ENCODE measurements around the gene TMEM51.

The TMEM51 gene

GRCh38 chr1:15153184-15153841 is at the start of gene TMEM51:
Gene TMEM51, plus strand, starts transcription at chr1:15153747. Its CDS starts 61,341 bp downstream, at chr1:15215088.
- no peak for DNase-seq (ENCODE audit: low read depth in 3 of 3)

GRCh38 chr1:15103906-15104305 is 49.6 kb upstream of the TMEM51 start:
- DNase-seq (ENCODE audit: low read depth in 3 of 3), result no peak

GRCh38 chr1:15104768-15105167 is 48.8 kb upstream of the TMEM51 start:
- DNase-seq (ENCODE audit: low read depth in 3 of 3), result no peak

GRCh38 chr1:15106608-15107007 is 46.9 kb upstream of the TMEM51 start:
- DNase-seq (ENCODE audit: low read depth in 3 of 3), result no peak

GRCh38 chr1:15107058-15107687 is 46.4 kb upstream of the TMEM51 start:
- DNase-seq (ENCODE audit: low read depth in 3 of 3), result no peak

GRCh38 chr1:15107911-15108310 is 45.6 kb upstream of the TMEM51 start:
- DNase-seq (ENCODE audit: low read depth in 3 of 3), result no peak

GRCh38 chr1:15110128-15110866 is 43.2 kb upstream of the TMEM51 start:
- DNase-seq (ENCODE audit: low read depth in 3 of 3), result no peak

- DNase-seq (ENCODE audit: low read depth in 3 of 3), result no peak
Observed at GRCh38 chr1:15110867-15111230, 42.7 kb upstream of the TMEM51 start.

GRCh38 chr1:15113146-15113545 is 40.4 kb upstream of the TMEM51 start:
- no peak for DNase-seq (ENCODE audit: low read depth in 3 of 3)

GRCh38 chr1:15114884-15115283 is 38.7 kb upstream of the TMEM51 start:
- DNase-seq (ENCODE audit: low read depth in 3 of 3), result no peak

GRCh38 chr1:15115542-15116330 is 37.8 kb upstream of the TMEM51 start:
- DNase-seq (ENCODE audit: low read depth in 3 of 3), result no peak

GRCh38 chr1:15116966-15117365 is 36.6 kb upstream of the TMEM51 start:
- no peak for DNase-seq (ENCODE audit: low read depth in 3 of 3)

GRCh38 chr1:15117671-15118325 is 35.7 kb upstream of the TMEM51 start:
- DNase-seq (ENCODE audit: low read depth in 3 of 3), result no peak

- DNase-seq (ENCODE audit: low read depth in 3 of 3), result no peak
Observed at GRCh38 chr1:15118579-15118978, 35.0 kb upstream of the TMEM51 start.

- no peak for DNase-seq (ENCODE audit: low read depth in 3 of 3)
Observed at GRCh38 chr1:15120251-15120945, 33.1 kb upstream of the TMEM51 start.

- no peak for DNase-seq (ENCODE audit: low read depth in 3 of 3)
Observed at GRCh38 chr1:15122331-15122730, 31.2 kb upstream of the TMEM51 start.

- DNase-seq (ENCODE audit: low read depth in 3 of 3), result no peak
Observed at GRCh38 chr1:15123270-15123669, 30.3 kb upstream of the TMEM51 start.

GRCh38 chr1:15123925-15124324 is 29.6 kb upstream of the TMEM51 start:
- no peak for DNase-seq (ENCODE audit: low read depth in 3 of 3)

- no peak for DNase-seq (ENCODE audit: low read depth in 3 of 3)
Observed at GRCh38 chr1:15124362-15125100, 29.0 kb upstream of the TMEM51 start.

GRCh38 chr1:15125101-15125745 is 28.3 kb upstream of the TMEM51 start:
- DNase-seq (ENCODE audit: low read depth in 3 of 3), result no peak

Data from stimulated activated CD4-positive, alpha-beta T cell treated with anti-CD3 and anti-CD28 coated beads, TNF-alpha, amount 100 ng/mL, for 48 hours (primary cell).